ENCODE measurements around the gene TTC7B. TPM values are rescaled to one million over a fixed set of nuclear protein-coding genes. Genes with fewer than 3 reads are reported as not detected.

The TTC7B gene
- total and polyA plus RNA-seq, 2 of the 8 experiments (the other 6 are each of a cell fraction or from before 2014, with no cell fraction given): 23.7 to 34.0 TPM

DNA sequence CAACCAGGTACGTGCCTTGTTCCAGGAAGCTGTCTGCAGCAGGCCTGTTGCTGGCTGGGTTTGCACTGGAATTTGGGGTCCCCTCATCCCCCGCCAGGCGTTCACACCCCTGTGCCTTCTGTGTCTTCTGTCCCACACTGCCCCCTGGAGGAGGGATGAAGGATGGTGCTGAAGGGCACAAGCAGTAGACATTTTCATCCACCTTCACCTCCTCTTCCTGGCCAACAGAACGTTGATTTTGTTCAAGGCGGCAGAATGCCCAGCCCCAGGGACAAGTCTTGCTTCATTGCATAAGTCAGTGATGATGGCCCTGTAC lies 297.3 kb downstream of the TTC7B start (continued):
- TF ChIP-seq YY1 (IDR thresholded peaks at IDR 0.05; ENCODE audit: low read depth, low read length): 0 out of 2 replicates have a peak, but pooled peaks have one; percentile 11
- 0 out of 2 replicates have a peak, but pooled peaks have one; percentile 8 for TF ChIP-seq MAX (IDR thresholded peaks at IDR 0.05)
- no peak for TF ChIP-seq BCL11A (IDR thresholded peaks at IDR 0.05; ENCODE audit: low read depth in 2 of 2, low read length in 2 of 2)
- no peak for TF ChIP-seq SUZ12 (IDR thresholded peaks at IDR 0.05; ENCODE audit: low read length)
